Neural progenitor cell (in vitro differentiated cells): ENCODE results near the gene SPECC1L. TPM values are rescaled to one million over a fixed set of nuclear protein-coding genes. Genes with fewer than 3 reads are reported as not detected.

Experiments used
- DNase-seq: peaks from one replicate; pipeline ENCODE4 v3.0.0-alpha.2; 2016; ENCODE audit warnings: low spot score
- H2AFZ ChIP-seq: fragments of 200-600 bp; sonication (generic); replicated peaks from 2 replicates; pipeline ENCODE4 v1.6.1; 2016; ENCODE audit warnings: antibody characterized with exemption
- H3F3A ChIP-seq: fragments of 200-600 bp; sonication (generic); 2 replicates; pipeline ENCODE4 v1.6.1; 2016; ENCODE audit warnings: antibody characterized with exemption, low read depth
- H3K27ac ChIP-seq: fragments of 200-600 bp; sonication (generic); 2 replicates; pipeline ENCODE4 v1.5.1; 2016; ENCODE audit warnings: mild to moderate bottlenecking
- H3K27me3 ChIP-seq: fragments of 200-600 bp; sonication (generic); 2 replicates; pipeline ENCODE4 v1.6.1; 2016; ENCODE audit warnings: mild to moderate bottlenecking, moderate library complexity
- H3K36me3 ChIP-seq: fragments of 200-600 bp; sonication (generic); 2 replicates; pipeline ENCODE4 v1.5.1; 2016
- H3K4me1 ChIP-seq: fragments of 200-600 bp; sonication (generic); 2 replicates; pipeline ENCODE4 v1.6.1; 2016; ENCODE audit warnings: mixed run types
- H3K4me2 ChIP-seq: fragments of 200-600 bp; sonication (generic); 2 replicates; pipeline ENCODE4 v1.6.1; 2016
- H3K4me3 ChIP-seq: fragments of 200-600 bp; sonication (generic); 2 replicates; pipeline ENCODE4 v1.5.1; 2016
- H3K79me2 ChIP-seq: fragments of 200-600 bp; sonication (generic); 2 replicates; pipeline ENCODE4 v1.6.1; 2016; ENCODE audit warnings: low read depth
- H3K9ac ChIP-seq: fragments of 200-600 bp; sonication (generic); 2 replicates; pipeline ENCODE4 v1.6.1; 2016
- H3K9me3 ChIP-seq: fragments of 200-600 bp; sonication (generic); 2 replicates; pipeline ENCODE4 v1.5.1; 2016; ENCODE audit warnings: low read depth
- H4K20me1 ChIP-seq: fragments of 200-600 bp; sonication (generic); 2 replicates; pipeline ENCODE4 v1.6.1; 2016; ENCODE audit warnings: low read depth
- H3K27ac Mint-ChIP-seq: 3 replicates; pipeline ENCODE4 v1.8.0; 2021; ENCODE audit warnings: mixed read lengths
- H3K27me3 Mint-ChIP-seq: 2 replicates; pipeline ENCODE4 v1.8.0; 2022; ENCODE audit warnings: low read depth, mild to moderate bottlenecking, inconsistent platforms, moderate library complexity, mixed read lengths; ENCODE audit not compliant: insufficient read depth
- H3K36me3 Mint-ChIP-seq: 3 replicates; pipeline ENCODE4 v1.8.0; 2021; ENCODE audit warnings: mixed read lengths
- H3K4me1 Mint-ChIP-seq: 3 replicates; pipeline ENCODE4 v1.8.0; 2021; ENCODE audit warnings: mixed read lengths
- H3K4me3 Mint-ChIP-seq: 3 replicates; pipeline ENCODE4 v1.8.0; 2021; ENCODE audit warnings: mild to moderate bottlenecking, moderate library complexity, mixed read lengths
- H3K9me3 Mint-ChIP-seq: 3 replicates; pipeline ENCODE4 v1.8.0; 2020; ENCODE audit warnings: mixed read lengths
- EZH2 ChIP-seq: fragments of 200-600 bp; sonication (generic); IDR thresholded peaks from 2 replicates; pipeline ENCODE4 v1.6.1; 2017; ENCODE audit warnings: antibody characterized with exemption, mild to moderate bottlenecking, moderate library complexity
- EZH2phosphoT487 ChIP-seq: fragments of 200-600 bp; sonication (generic); IDR thresholded peaks from 2 replicates; pipeline ENCODE4 v1.6.1; 2017; ENCODE audit warnings: antibody characterized with exemption
- total RNA-seq: library from RNA; depleted of rRNA; stranded (reverse); fragments of >200 nt; gene quantifications from 2 replicates; pipeline ENCODE4 v1.2.3, GENCODE V29; 2015; ENCODE audit warnings: low replicate concordance
- TF ChIP-seq, protein P1 (sequence below): fragments of 200-600 bp; sonication (generic); IDR thresholded peaks from 2 replicates; pipeline ENCODE4 v1.5.1; 2017; ENCODE audit warnings: antibody characterized with exemption, mild to moderate bottlenecking

The SPECC1L gene
- total RNA-seq, 1 donor from 2014 or later = 48.9 TPM

DNA sequence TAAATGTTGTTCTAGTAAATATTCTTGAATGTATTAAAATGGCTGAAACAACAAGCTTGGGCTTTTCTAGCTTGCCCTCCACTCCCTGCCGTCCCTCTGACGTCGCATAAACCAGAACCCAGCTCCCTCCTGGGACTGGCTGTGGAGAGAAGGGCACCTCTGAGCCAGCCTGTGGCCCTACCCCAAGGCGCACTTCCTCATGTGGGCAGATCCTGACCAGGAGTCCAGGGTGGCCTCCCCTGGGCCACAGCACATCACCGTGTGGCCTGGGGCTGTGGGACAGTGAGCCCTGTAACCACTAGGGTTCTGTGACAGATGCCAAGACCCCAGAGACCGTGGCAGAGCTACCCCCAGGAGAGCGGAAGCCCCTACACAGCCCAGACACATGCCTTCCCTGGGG is 146.6 kb downstream of the SPECC1L start:
- Histone ChIP-seq H3K4me2 (no peak overlapping the region), H3K27me3 (no peaks in the 10 kb centered on the region), H3K4me1 (peaks cover 22% of the 10 kb centered on the region), H3K79me2 (no peaks in the 10 kb centered on the region), H4K20me1 (no peaks in the 10 kb centered on the region), H3K4me3 (no peak overlapping the region), H3K27ac (peak overlapping the region; percentile 50), H3F3A (no peaks in the 10 kb centered on the region), H3K36me3 (no peaks in the 10 kb centered on the region), H2AFZ (no peak overlapping the region), H3K9me3 (no peaks in the 10 kb centered on the region), H3K9ac (no peak overlapping the region)
- TF ChIP-seq, protein P1, sequence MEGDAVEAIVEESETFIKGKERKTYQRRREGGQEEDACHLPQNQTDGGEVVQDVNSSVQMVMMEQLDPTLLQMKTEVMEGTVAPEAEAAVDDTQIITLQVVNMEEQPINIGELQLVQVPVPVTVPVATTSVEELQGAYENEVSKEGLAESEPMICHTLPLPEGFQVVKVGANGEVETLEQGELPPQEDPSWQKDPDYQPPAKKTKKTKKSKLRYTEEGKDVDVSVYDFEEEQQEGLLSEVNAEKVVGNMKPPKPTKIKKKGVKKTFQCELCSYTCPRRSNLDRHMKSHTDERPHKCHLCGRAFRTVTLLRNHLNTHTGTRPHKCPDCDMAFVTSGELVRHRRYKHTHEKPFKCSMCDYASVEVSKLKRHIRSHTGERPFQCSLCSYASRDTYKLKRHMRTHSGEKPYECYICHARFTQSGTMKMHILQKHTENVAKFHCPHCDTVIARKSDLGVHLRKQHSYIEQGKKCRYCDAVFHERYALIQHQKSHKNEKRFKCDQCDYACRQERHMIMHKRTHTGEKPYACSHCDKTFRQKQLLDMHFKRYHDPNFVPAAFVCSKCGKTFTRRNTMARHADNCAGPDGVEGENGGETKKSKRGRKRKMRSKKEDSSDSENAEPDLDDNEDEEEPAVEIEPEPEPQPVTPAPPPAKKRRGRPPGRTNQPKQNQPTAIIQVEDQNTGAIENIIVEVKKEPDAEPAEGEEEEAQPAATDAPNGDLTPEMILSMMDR = no peak
- H3K4me3 Mint-ChIP-seq = no peak overlapping the region
- no peak for DNase-seq
- peaks cover 8% of the 10 kb centered on the region for H3K4me1 Mint-ChIP-seq
- no peaks in the 10 kb centered on the region for H3K36me3 Mint-ChIP-seq
- H3K27me3 Mint-ChIP-seq = peaks cover 8% of the 10 kb centered on the region
- H3K27ac Mint-ChIP-seq = no peak overlapping the region
- no peaks in the 10 kb centered on the region for H3K9me3 Mint-ChIP-seq

DNA sequence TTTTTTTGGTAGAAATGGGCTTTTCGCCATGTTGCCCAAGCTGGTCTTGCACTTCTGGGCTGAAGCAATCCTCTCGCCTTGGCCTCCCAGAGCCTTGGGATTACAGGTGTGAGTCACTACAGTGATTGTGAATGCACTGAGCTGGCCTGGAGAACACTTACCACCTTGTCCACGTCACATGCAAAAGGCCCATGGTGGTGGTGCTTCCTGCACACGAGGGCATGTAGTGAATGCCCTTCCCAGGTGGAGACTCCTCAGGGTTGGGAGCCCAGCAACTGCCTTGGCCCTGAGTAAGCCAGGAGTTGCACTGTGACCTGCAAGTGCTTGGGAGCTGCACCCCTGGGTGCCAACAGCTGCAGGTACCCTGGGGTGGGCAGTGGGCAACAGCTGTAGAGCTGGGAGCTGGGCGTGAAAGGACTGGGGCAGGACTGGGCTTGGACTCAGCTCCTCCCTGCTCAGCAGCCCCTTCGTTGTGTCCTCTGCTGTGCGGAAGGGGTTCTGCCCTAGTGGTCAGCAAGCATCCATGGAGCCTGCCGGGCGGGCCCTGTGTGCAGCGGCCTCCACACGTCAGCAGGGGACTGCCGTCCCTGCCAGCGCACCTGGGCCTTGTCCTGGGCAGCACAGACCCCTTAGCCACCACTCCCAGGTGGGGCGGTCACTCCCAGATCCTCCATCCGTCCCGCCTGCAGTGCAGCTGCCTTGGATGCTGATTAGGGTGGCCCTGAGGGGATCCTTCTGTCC is 147.4 kb downstream of the SPECC1L start:
- Histone ChIP-seq H3K4me3 (no peak overlapping the region), H3K4me2 (no peak overlapping the region), H3K9ac (no peak overlapping the region), H3K9me3 (no peaks in the 10 kb centered on the region), H2AFZ (no peak overlapping the region), H3K27me3 (peaks cover 8% of the 10 kb centered on the region), H3K79me2 (no peaks in the 10 kb centered on the region), H3F3A (no peaks in the 10 kb centered on the region), H4K20me1 (no peaks in the 10 kb centered on the region), H3K27ac (peak overlapping the region; percentile 46), H3K36me3 (no peaks in the 10 kb centered on the region), H3K4me1 (peaks cover 22% of the 10 kb centered on the region)
- peaks cover 8% of the 10 kb centered on the region for H3K4me1 Mint-ChIP-seq
- no peak overlapping the region for H3K27ac Mint-ChIP-seq
- H3K36me3 Mint-ChIP-seq = no peaks in the 10 kb centered on the region
- H3K9me3 Mint-ChIP-seq = no peaks in the 10 kb centered on the region
- no peak for DNase-seq
- no peak overlapping the region for H3K4me3 Mint-ChIP-seq
- peaks cover 17% of the 10 kb centered on the region for H3K27me3 Mint-ChIP-seq
- TF ChIP-seq EZH2phosphoT487 (no peak), EZH2 (no peak)
- TF ChIP-seq, protein P1 = no peak

DNA sequence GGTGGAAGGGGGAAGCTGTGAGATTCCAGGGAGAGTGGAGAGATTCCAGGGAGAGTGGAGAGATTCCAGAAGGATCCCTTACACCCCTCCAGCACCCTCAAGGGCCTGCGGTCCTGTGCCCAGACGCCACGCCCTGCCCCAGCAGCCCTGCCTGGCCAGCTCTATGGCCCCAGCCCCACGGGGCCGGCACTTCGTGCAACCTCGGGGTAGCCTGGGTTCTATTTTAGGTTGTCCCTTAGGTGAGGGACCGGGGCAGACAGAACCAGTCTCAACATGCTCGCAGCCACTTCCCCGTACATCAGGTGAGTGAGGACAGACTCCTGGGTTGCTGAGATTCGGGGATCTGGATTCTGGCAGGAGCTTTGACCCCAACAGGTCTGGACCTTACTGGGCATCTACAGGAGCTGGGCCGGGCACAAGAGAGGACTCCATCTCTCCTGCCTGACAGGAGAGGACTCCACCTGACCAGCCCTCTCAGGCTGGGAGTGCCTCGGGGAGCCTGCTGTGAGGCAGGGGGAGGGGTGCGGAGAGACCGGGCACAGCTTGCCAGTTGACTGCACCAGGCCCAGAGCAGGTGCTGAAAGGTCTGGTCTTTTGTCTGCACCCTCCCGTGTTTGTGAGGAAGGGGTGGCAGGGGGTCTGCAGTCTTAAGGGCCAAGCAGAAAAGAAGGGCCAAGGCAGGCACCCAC is 148.3 kb downstream of the SPECC1L start:
- no peaks in the 10 kb centered on the region for H4K20me1 ChIP-seq
- no peaks in the 10 kb centered on the region for H3K9me3 ChIP-seq
- H3K36me3 Mint-ChIP-seq = no peaks in the 10 kb centered on the region
- no peak overlapping the region for H3K27ac Mint-ChIP-seq
- H3K27me3 Mint-ChIP-seq = peaks cover 20% of the 10 kb centered on the region
- no peak overlapping the region for H3K9ac ChIP-seq
- no peak overlapping the region for H3K4me3 Mint-ChIP-seq
- H3K36me3 ChIP-seq = no peaks in the 10 kb centered on the region
- TF ChIP-seq EZH2phosphoT487 (no peak), EZH2 (no peak)
- TF ChIP-seq, protein P1 = no peak
- DNase-seq = no peak
- H3K27me3 ChIP-seq = peaks cover 17% of the 10 kb centered on the region
- no peaks in the 10 kb centered on the region for H3F3A ChIP-seq
- peak overlapping the region; percentile 46 for H3K27ac ChIP-seq
- no peaks in the 10 kb centered on the region for H3K79me2 ChIP-seq
- peaks cover 8% of the 10 kb centered on the region for H3K4me1 Mint-ChIP-seq
- H2AFZ ChIP-seq = no peak overlapping the region
- peaks cover 22% of the 10 kb centered on the region for H3K4me1 ChIP-seq
- H3K9me3 Mint-ChIP-seq = no peaks in the 10 kb centered on the region
- no peak overlapping the region for H3K4me3 ChIP-seq
- H3K4me2 ChIP-seq = no peak overlapping the region
